ENCODE results near the gene DNAL4.

The DNAL4 gene

GRCh38 chr22:38732251-38732815 lies 61.6 kb downstream of the DNAL4 start:
- H3K36me3 ChIP-seq (replicated peaks; ENCODE audit: low read depth, low read length) = peaks cover 85% of the 10 kb centered on the region
- no peak overlapping the region for H2AFZ ChIP-seq (ENCODE audit: low read depth, low read length)
- H3K4me1 ChIP-seq (ENCODE audit: low read length) = no peaks in the 10 kb centered on the region
- H3K9ac ChIP-seq (ENCODE audit: low read length) = no peak overlapping the region
- no peak for TF ChIP-seq EZH2phosphoT487 (IDR thresholded peaks at IDR 0.05; ENCODE audit: low read depth)
- TF ChIP-seq CTCF (IDR thresholded peaks at IDR 0.05; ENCODE audit: low read depth, low read length) = no peak
- H3K4me2 ChIP-seq (ENCODE audit: low read length) = no peak overlapping the region
- no peaks in the 10 kb centered on the region for H3K79me2 ChIP-seq (ENCODE audit: low read length)
- no peak overlapping the region for H3K4me3 ChIP-seq (ENCODE audit: low read length)
- peaks cover 10% of the 10 kb centered on the region; the same call in 1 of the 2 replicates for H4K20me1 ChIP-seq (ENCODE audit: insufficient read depth, low read length)
- H3K27ac ChIP-seq (ENCODE audit: low read length) = no peak overlapping the region
- H3K27me3 ChIP-seq (ENCODE audit: low read depth, low read length) = no peaks in the 10 kb centered on the region
- H3K9me3 ChIP-seq (ENCODE audit: insufficient read depth, low read length) = no peaks in the 10 kb centered on the region

- TF ChIP-seq CTCF (IDR thresholded peaks at IDR 0.05; ENCODE audit: low read depth, low read length) = no peak
- TF ChIP-seq EZH2phosphoT487 (IDR thresholded peaks at IDR 0.05; ENCODE audit: low read depth) = no peak
- Histone ChIP-seq H4K20me1 (ENCODE audit: insufficient read depth, low read length) (peaks cover 10% of the 10 kb centered on the region; the same call in 1 of the 2 replicates), H2AFZ (ENCODE audit: low read depth, low read length) (no peak overlapping the region), H3K4me2 (ENCODE audit: low read length) (no peak overlapping the region), H3K36me3 (replicated peaks; ENCODE audit: low read depth, low read length) (peaks cover 86% of the 10 kb centered on the region), H3K4me1 (ENCODE audit: low read length) (no peaks in the 10 kb centered on the region), H3K79me2 (ENCODE audit: low read length) (no peaks in the 10 kb centered on the region), H3K9ac (ENCODE audit: low read length) (no peak overlapping the region), H3K27ac (ENCODE audit: low read length) (no peak overlapping the region), H3K27me3 (ENCODE audit: low read depth, low read length) (no peaks in the 10 kb centered on the region), H3K9me3 (ENCODE audit: insufficient read depth, low read length) (no peaks in the 10 kb centered on the region), H3K4me3 (ENCODE audit: low read length) (no peak overlapping the region)
Observed at GRCh38 chr22:38731703-38732161, 62.2 kb downstream of the DNAL4 start.

GRCh38 chr22:38730411-38730871 lies 63.5 kb downstream of the DNAL4 start:
- no peak overlapping the region for H2AFZ ChIP-seq (ENCODE audit: low read depth, low read length)
- H3K27ac ChIP-seq (ENCODE audit: low read length) = no peak overlapping the region
- no peak for TF ChIP-seq EZH2phosphoT487 (IDR thresholded peaks at IDR 0.05; ENCODE audit: low read depth)
- TF ChIP-seq CTCF (IDR thresholded peaks at IDR 0.05; ENCODE audit: low read depth, low read length) = no peak
- H3K4me3 ChIP-seq (ENCODE audit: low read length) = no peak overlapping the region
- H4K20me1 ChIP-seq (ENCODE audit: insufficient read depth, low read length) = peaks cover 10% of the 10 kb centered on the region; the same call in 1 of the 2 replicates
- H3K27me3 ChIP-seq (ENCODE audit: low read depth, low read length) = no peaks in the 10 kb centered on the region
- peaks cover 87% of the 10 kb centered on the region for H3K36me3 ChIP-seq (replicated peaks; ENCODE audit: low read depth, low read length)
- no peak overlapping the region for H3K4me2 ChIP-seq (ENCODE audit: low read length)
- no peaks in the 10 kb centered on the region for H3K4me1 ChIP-seq (ENCODE audit: low read length)
- H3K79me2 ChIP-seq (ENCODE audit: low read length) = no peaks in the 10 kb centered on the region
- no peak overlapping the region for H3K9ac ChIP-seq (ENCODE audit: low read length)
- no peaks in the 10 kb centered on the region for H3K9me3 ChIP-seq (ENCODE audit: insufficient read depth, low read length)

GRCh38 chr22:38729946-38730345 lies 64.0 kb downstream of the DNAL4 start:
- H3K9me3 ChIP-seq (ENCODE audit: insufficient read depth, low read length) = no peaks in the 10 kb centered on the region
- peaks cover 87% of the 10 kb centered on the region for H3K36me3 ChIP-seq (replicated peaks; ENCODE audit: low read depth, low read length)
- no peak overlapping the region for H3K4me3 ChIP-seq (ENCODE audit: low read length)
- no peaks in the 10 kb centered on the region for H3K27me3 ChIP-seq (ENCODE audit: low read depth, low read length)
- H4K20me1 ChIP-seq (ENCODE audit: insufficient read depth, low read length) = peaks cover 10% of the 10 kb centered on the region; the same call in 1 of the 2 replicates
- no peaks in the 10 kb centered on the region for H3K79me2 ChIP-seq (ENCODE audit: low read length)
- no peaks in the 10 kb centered on the region for H3K4me1 ChIP-seq (ENCODE audit: low read length)
- no peak overlapping the region for H2AFZ ChIP-seq (ENCODE audit: low read depth, low read length)
- no peak overlapping the region for H3K9ac ChIP-seq (ENCODE audit: low read length)
- H3K4me2 ChIP-seq (ENCODE audit: low read length) = no peak overlapping the region
- H3K27ac ChIP-seq (ENCODE audit: low read length) = no peak overlapping the region
- TF ChIP-seq CTCF (IDR thresholded peaks at IDR 0.05; ENCODE audit: low read depth, low read length) = no peak
- no peak for TF ChIP-seq EZH2phosphoT487 (IDR thresholded peaks at IDR 0.05; ENCODE audit: low read depth)

All from OCI-LY3 (cell line).